ES-I3 (cell line): ENCODE measurements around the gene RIMBP3C.
"Not testable (repeated sequence)": the region's sequence is repeated elsewhere in the genome, so short reads cannot be mapped to it uniquely, and the experiment has no call there.

ENCODE experiments used
- H3K36me3 ChIP-seq: 2 replicates; pipeline ENCODE4 v1.6.1; 2013; ENCODE audit warnings: mild to moderate bottlenecking, low read length, control low read depth, moderate library complexity; ENCODE audit not compliant: insufficient read depth
- H3K4me1 ChIP-seq: 2 replicates; pipeline ENCODE4 v1.6.1; 2013; ENCODE audit warnings: mild to moderate bottlenecking, control low read depth, low read length; ENCODE audit not compliant: insufficient read depth
- H3K9ac ChIP-seq: 2 replicates; pipeline ENCODE4 v1.6.1; 2013; ENCODE audit warnings: low read depth, mild to moderate bottlenecking, low read length, moderate library complexity
- H3K9me3 ChIP-seq: 2 replicates; pipeline ENCODE4 v1.6.1; 2013; ENCODE audit warnings: mild to moderate bottlenecking, low read length, moderate library complexity; ENCODE audit not compliant: control insufficient read depth, insufficient read depth

The RIMBP3C gene

GRCh38 chr22:21563912-21564311 is 12.7 kb upstream of the RIMBP3C start:
- no peaks in the 10 kb centered on the region for H3K9me3 ChIP-seq
- no peaks in the 10 kb centered on the region for H3K36me3 ChIP-seq
- H3K9ac ChIP-seq: no peak overlapping the region
- no peaks in the 10 kb centered on the region for H3K4me1 ChIP-seq

DNA sequence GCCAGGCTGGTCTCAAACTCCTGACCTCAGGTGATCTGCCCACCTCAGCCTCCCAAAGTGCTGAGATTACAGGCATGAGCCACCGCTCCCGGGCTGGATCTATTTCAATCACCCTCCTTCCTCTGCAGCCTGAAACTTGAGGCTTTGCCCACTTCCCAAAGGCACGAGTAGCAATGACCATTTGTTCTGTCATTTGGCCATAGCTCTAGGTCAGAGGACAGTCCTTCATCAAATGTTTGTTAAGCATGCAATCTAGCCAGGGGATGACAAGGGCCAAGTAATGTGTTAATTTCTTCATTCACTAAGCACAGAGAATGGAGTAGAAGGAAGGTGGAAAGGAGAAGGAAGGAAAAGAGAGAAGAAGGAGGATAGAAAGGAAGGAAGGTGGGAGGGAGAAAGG is 9.4 kb upstream of the RIMBP3C start:
- not testable (repeated sequence) for H3K36me3 ChIP-seq, H3K9me3 ChIP-seq, H3K9ac ChIP-seq, H3K4me1 ChIP-seq

GRCh38 chr22:21559345-21560125 is 8.3 kb upstream of the RIMBP3C start:
- not testable (repeated sequence) for H3K36me3 ChIP-seq, H3K4me1 ChIP-seq, H3K9me3 ChIP-seq, H3K9ac ChIP-seq

GRCh38 chr22:21550678-21551047 is 598 bp downstream of the RIMBP3C start:
- H3K36me3 ChIP-seq, H3K9me3 ChIP-seq, H3K4me1 ChIP-seq, H3K9ac ChIP-seq: not testable (repeated sequence)

GRCh38 chr22:21550008-21550677 is 1.1 kb downstream of the RIMBP3C start:
- not testable (repeated sequence) for H3K36me3 ChIP-seq, H3K9ac ChIP-seq, H3K9me3 ChIP-seq, H3K4me1 ChIP-seq

- not testable (repeated sequence) for H3K4me1 ChIP-seq, H3K9me3 ChIP-seq, H3K36me3 ChIP-seq, H3K9ac ChIP-seq
Observed at GRCh38 chr22:21549558-21549957, 1.7 kb downstream of the RIMBP3C start.

DNA sequence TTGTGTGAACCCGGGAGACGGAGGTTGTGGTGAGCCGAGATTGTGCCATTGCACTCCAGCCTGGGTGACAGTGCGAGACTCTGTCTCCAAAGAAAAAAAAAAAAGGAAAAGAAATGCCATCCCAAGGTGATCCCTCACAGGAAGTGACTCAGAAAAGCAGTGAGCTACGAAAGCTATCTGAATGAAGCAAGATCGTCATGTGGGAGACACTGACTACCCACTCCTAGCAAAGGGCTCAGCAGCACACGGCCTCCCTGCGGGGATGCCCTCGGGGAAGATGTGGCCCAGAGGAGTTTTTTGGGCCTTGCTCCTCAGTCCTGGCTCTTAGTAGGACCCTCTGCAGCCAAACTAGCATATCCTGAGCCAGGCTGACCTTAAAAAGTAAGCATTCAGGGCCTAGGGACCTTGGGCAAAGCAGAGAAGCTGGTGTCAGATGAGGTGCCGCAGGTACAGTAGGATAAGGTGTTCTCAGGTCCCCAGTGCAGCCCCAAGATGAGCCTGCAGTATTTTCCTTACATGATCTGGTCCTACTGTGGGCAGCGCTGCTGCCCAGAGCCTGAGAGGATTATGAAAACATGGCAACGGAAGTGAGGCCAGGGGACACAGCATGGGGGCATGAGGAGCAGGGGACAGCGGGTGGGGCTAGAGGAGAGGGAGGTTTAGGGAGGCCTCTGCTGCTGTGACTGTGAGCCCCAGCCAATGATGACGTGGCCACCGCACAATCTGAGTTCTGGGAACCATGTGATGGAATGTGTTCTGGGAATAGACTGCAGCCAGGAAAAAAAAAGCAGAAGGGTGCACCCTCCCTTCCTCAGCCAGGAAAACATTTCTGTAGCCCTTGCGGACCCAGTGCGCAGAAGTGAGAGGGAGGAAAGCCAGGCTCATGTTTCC is 6.6 kb downstream of the RIMBP3C start:
- not testable (repeated sequence) for H3K4me1 ChIP-seq, H3K36me3 ChIP-seq

DNA sequence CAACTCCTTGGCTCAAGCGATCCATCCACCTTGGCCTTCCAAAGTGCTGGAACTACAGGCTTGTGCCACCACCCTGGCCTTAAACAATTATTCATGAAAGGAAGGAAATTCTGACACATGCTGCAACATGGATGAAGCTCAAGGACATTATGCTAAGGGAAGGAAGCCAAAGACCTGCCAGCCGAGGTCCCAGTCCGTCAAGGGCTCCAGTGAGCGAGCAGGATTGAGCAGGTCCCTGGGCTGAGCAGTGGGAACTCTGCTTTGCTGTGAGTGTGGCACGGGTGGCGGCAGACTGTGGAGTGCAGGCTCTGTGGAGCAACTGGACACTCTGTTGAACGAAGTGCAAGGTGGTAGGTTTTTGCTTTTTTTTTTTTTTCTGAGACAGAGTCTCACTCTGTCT is 11.4 kb downstream of the RIMBP3C start:
- not testable (repeated sequence) for H3K4me1 ChIP-seq, H3K36me3 ChIP-seq, H3K9ac ChIP-seq, H3K9me3 ChIP-seq

More for the DNA sequence above, 6.6 kb downstream of the RIMBP3C start:
- H3K9ac ChIP-seq, H3K9me3 ChIP-seq: not testable (repeated sequence)

DNA sequence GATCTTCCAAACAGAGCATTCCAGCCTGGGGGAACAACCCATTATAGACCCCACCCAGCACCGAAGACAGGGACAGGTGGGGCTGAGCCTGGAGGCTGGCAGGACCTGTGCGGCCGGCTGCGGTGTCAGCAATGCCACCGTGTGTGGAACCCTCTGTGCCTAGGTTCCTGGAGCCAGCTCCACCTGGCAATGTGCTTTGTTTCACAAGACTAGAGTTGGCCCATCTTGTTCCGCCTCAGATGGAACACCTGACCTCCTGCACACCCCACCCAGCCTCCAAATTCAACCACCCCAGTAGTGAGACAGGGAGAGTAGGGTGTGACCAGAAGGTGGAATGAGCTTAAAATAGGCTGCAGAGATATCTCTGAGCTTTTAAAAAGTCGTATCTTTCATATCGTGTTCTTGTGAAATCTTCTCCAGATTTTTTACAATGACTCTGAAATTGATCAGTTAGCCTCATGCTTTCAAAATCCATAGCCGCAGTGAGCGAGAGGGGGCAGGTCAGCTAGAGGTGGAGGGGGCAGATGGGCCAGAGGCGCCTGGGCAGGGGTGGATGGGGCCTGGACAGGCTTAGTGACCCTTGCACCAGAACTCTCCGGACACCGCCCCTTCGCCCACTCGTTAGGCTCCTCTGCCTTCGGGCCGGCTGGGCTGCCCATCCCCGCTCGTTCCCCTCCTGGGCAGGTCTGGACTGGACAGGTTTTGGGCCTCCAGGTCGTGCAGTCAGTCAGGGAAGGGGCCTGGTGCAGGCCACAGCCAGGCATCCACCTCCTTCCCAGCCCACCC is 18.2 kb downstream of the RIMBP3C start:
- H3K9me3 ChIP-seq, H3K9ac ChIP-seq, H3K4me1 ChIP-seq, H3K36me3 ChIP-seq: not testable (repeated sequence)

- not testable (repeated sequence) for H3K9ac ChIP-seq, H3K9me3 ChIP-seq, H3K36me3 ChIP-seq, H3K4me1 ChIP-seq
Observed at GRCh38 chr22:21531525-21531924, 19.7 kb downstream of the RIMBP3C start.

- H3K9me3 ChIP-seq, H3K36me3 ChIP-seq, H3K4me1 ChIP-seq: not testable (repeated sequence)
Observed at GRCh38 chr22:21526705-21527500, 24.4 kb downstream of the RIMBP3C start.

DNA sequence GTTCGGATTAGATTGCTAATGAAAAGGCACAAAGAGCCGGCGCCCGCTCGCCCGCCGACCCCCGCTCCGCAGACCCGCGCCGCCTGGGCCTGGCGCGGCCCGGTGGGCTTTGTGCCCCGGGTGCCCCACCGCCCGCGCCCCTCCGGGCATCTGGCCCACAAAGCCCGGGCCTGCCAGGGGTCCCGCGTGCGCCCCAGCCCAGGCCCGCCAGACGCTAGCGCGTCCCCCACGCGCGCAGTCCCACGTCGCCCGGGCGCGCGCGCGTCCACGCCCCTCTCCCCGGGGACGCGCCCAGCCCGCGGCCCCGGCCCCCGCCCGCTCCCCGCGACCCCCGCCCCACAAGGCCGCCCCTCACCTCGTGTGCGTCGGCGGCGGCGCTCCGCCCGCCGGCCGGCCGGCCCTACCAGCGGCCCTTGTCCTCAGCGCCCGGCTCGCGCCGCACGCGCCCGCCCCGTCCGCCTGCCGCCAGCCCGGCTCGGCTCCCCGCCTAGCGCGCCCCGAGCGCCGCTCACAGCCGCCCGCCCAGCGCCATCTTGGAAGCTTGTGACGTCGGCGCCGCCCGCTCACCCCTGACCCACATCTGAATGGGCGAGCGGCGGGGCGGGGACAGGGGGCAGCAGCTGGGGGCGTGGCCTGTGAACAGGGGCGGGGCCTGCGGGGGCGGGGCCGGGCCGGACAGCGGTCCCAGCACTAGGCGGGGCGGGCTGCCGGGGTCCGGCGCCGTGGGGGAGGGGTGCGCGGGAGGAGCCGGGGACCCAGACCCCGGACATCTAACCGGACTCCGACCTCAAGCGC is 34.1 kb downstream of the RIMBP3C start:
- H3K4me1 ChIP-seq, H3K9me3 ChIP-seq, H3K9ac ChIP-seq, H3K36me3 ChIP-seq: not testable (repeated sequence)

More at GRCh38 chr22:21526705-21527500, 24.4 kb downstream of the RIMBP3C start:
- not testable (repeated sequence) for H3K9ac ChIP-seq

DNA sequence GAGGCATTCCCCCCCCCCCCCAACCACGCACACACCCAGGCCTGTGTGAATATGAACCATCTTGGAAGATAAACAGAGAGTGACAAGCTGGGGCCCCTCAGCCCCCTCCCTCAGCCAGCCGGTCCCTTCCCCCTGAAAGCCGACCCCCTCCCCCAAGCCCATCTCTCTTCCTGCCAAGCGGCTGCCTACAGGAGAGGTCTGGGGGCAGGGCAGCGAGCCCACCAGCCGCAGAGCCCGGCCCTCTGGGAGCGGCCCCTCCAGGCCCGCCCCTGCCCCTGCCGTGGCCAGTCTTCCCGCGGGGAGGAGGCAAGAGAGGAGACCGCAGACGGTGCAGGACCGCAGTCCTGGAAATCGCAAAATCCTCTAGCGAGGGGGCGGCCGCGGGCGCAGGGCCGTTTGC is 34.7 kb downstream of the RIMBP3C start:
- H3K9me3 ChIP-seq, H3K9ac ChIP-seq, H3K36me3 ChIP-seq, H3K4me1 ChIP-seq: not testable (repeated sequence)
